Choroid plexus epithelial cell (primary cell): ENCODE measurements around the gene FRMD8.

ENCODE experiments used
- DNase-seq: peaks from one replicate; pipeline ENCODE4 v3.0.0-alpha.2; 2010; ENCODE audit warnings: low read depth
- H3K4me3 ChIP-seq: 2 replicates; pipeline ENCODE4 v1.5.1; 2011; ENCODE audit warnings: low read depth, mild to moderate bottlenecking, control low read depth, low read length, moderate library complexity
- TF ChIP-seq, protein P1 (sequence below): conservative IDR thresholded peaks from 2 replicates; pipeline ENCODE4 v1.5.1; 2011; ENCODE audit warnings: low read depth, mild to moderate bottlenecking, control low read depth, inconsistent platforms, low read length, moderate library complexity

The FRMD8 gene

DNA sequence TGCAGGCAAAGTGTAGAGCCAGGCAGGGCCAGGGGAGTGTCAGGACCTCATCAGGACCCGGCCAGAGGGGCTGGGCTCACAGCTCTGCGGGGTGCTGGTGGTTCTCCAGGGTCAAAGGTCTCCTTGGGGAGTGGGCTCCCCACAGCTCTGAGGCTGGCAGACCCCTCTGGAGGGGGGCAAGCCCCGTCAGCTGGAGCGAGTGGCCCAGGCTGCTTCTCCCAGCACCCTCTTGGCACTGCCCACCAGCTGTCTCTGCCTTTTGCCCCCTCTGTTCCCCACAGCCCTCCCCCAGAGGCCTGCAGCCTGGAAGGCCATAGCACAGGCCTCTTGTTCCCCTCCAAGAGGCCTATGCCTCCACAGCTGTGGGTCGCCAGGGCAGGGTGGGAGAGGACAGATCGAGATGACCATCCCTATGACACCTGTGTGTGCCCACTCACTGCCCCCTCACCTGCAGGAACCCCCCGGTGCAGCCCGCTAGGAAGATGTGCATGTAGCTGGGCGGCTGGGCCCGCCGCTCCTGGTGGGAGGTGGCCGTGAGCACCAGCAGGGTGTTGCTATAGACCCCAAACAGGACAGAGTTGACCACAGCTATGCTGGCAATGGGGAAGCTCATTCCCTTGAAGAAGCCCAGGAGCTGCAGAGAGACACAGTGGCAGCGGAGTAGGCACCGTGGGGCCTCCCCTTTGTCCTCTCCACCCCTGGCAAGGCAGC lies 7.4 kb upstream of the FRMD8 start:
- DNase-seq: no peak
- TF ChIP-seq, protein P1, sequence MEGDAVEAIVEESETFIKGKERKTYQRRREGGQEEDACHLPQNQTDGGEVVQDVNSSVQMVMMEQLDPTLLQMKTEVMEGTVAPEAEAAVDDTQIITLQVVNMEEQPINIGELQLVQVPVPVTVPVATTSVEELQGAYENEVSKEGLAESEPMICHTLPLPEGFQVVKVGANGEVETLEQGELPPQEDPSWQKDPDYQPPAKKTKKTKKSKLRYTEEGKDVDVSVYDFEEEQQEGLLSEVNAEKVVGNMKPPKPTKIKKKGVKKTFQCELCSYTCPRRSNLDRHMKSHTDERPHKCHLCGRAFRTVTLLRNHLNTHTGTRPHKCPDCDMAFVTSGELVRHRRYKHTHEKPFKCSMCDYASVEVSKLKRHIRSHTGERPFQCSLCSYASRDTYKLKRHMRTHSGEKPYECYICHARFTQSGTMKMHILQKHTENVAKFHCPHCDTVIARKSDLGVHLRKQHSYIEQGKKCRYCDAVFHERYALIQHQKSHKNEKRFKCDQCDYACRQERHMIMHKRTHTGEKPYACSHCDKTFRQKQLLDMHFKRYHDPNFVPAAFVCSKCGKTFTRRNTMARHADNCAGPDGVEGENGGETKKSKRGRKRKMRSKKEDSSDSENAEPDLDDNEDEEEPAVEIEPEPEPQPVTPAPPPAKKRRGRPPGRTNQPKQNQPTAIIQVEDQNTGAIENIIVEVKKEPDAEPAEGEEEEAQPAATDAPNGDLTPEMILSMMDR: no peak
- H3K4me3 ChIP-seq: no peak overlapping the region

DNA sequence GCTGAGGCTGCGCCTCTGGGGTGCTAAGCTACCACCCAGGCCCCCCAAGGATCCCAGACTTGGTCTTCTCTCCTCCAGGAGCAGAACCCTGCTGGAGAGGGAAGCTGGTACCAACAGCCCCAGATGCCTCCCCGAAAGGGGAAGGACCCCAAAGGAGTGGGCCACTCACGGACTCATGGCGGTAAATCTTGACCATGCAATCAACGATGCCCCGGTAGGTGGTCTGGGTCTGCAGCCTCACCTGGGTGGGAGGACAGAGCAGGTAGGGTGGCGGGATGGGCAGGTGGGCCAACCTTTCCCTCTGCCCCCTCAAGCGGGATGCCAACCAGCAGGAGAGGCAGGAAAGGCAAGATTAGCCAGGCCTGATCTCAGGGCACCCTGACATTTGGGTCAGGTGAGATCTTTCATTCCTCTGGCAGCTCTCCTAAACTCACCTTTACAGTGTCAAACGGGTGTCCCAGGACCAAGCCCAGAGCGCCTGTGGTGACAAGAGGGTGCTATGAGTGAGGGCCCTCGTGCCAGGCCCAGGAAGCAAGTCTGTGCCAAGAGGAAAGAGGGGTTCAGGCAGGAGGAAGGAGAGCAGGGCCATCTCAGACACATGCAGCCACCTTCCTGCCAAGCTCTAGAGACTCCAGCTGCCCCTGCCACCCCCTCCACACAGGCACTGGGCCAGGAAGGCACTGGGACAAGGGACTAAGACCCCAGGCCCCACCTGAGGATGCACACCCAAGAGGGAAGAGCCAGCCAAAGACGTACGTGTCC lies 6.6 kb upstream of the FRMD8 start:
- no peak overlapping the region for H3K4me3 ChIP-seq
- DNase-seq: no peak
- TF ChIP-seq, protein P1: no peak

DNA sequence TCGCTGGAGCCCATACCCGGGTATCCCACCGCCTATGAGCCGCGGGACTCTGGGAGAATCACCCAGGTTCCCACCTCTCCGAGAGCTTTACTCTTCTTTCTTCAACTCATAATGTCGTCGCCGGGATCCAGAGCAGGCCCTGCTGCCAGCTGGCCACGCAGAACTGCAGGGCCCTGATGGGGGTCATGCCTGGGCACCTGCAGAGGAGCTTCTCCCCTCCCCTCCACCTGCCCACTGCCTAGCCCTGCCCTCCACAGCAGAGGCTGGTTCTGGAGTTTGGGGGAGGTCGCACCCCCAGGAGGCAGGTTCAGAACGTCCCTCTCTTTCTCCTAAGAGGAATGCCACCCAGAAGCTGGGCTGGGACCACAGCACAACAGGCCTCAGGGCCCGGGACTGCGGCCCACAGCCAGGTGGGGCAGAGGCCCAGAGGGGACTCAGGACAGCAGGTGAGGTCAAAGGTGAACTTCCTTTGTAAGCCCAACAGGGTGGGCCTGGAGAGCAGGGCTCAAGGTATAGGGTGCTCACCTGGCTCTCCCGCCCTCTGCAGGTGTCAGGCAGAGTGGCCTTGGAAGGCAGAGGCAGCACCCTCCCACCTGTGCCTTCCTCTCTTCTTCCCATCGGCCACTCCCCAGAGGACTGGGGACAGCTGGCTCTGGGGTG lies 5.8 kb upstream of the FRMD8 start:
- TF ChIP-seq, protein P1: no peak
- no peak for DNase-seq
- no peak overlapping the region for H3K4me3 ChIP-seq

DNA sequence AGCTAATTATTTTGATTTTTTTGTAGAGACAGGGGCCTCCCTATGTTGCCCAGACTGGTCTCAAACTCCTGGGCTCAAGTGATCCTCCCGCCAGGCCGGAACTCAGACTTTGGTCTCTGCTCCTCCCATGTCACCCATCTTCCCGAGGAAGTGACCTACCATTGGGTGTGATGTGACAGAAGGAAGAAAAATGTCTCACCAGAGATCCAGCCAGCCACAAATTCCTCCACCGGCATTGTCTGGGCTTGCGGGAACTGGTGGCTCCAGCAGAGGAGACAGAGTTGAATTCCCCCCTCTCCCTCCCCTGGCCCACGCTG lies 4.8 kb upstream of the FRMD8 start:
- peak overlapping the region; percentile 48 for H3K4me3 ChIP-seq
- TF ChIP-seq, protein P1: no peak
- peak; percentile 54 for DNase-seq

DNA sequence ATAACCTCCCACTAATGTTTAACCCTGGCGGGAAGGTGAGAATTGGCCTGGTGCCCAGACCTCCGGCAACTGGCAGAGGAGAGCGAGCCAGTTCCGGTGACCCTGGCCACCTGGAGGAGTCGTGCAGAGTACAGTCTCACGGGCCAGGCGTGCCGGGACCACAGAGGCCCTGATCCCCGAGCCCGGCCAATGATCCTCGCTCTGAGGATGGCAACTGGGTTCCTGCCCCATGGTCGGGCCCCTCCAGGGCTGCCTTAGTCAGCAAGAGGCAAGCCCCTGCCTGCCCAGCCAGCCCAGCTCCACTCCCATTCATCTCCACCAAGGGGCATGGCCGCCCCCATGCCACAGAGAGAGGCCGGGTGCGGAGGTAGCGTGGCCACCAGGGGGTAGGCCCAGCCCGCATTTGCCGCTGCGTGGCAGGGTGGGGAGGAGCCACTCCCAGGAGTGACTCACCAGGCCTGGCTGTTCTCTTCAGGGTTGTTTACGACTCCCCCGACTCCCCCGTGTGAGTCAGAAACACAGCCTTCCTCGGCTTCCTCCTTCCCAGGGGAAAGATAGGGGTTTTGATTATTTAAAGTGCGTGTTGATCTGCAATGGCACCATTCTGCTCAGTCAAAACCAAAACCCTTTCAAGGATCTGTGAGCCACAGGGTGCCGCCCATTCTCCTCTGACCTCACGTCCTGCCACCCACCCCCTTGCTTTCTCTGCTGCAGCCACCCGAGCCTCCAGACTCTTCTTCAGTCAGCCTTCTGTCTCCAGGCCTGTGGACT lies 4.2 kb upstream of the FRMD8 start, which contains the start of gene SLC25A45:
Gene SLC25A45, minus strand, starts transcription at position 614 of the 771 bp plus-strand sequence. CDS start 695 bp downstream, outside the sequence.
- TF ChIP-seq, protein P1: peak; percentile 74
- DNase-seq: peak; percentile 98
- H3K4me3 ChIP-seq: peak within 1 kb of the TSS; percentile 48

DNA sequence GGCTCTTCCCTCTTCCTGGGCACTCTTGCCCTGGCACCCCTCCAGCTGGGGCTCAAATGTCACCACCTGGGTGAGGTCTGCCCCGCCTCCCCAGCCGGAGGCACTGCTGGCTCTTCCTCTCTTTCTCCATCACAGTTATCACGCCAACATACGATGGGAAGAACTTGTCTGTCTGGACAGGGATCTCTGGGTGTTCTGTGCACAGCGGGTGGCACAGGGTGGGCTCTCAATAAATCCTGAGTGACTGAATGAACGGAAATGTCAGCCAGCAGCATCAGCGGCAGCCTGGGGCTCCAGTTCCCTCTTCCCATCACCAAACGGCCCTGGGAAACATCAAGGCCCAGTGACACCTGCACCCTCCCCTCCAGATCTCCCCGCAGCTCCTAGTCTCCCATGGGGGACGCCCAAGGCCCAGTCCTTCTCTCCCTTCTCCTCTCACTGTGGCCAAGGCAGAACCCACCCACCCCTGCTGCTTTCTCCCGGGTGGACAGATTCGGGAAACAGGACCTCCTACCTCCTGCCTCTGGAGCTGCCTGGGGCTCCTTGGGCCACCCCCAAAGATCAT lies 3.6 kb upstream of the FRMD8 start:
- peak overlapping the region; percentile 37 for H3K4me3 ChIP-seq
- TF ChIP-seq, protein P1: no peak
- DNase-seq: no peak
